LNCaP clone FGC (cell line): ENCODE results near the gene DOCK4.
"Not testable (repeated sequence)": the region's sequence is repeated elsewhere in the genome, so short reads cannot be mapped to it uniquely, and the experiment has no call there.

ENCODE experiments used
- DNase-seq: peaks from one replicate; pipeline ENCODE4 v3.0.0-alpha.2; 2011; ENCODE audit warnings: low read depth
- H3K4me3 ChIP-seq: 2 replicates; pipeline ENCODE4 v1.5.1; 2011; ENCODE audit warnings: mild to moderate bottlenecking, low read depth, low read length, control low read depth
- CTCF ChIP-seq: IDR thresholded peaks from 2 replicates; pipeline ENCODE4 v1.5.1; 2012; ENCODE audit warnings: mild to moderate bottlenecking; ENCODE audit not compliant: control insufficient read depth, insufficient read depth; ENCODE audit errors: extremely low read depth

Gene DOCK4

GRCh38 chr7:111931016-111931517 lies 275.1 kb downstream of the DOCK4 start:
- no peak for DNase-seq
- no peak for TF ChIP-seq CTCF
- H3K4me3 ChIP-seq: no peak overlapping the region

GRCh38 chr7:111929264-111929663 lies 276.9 kb downstream of the DOCK4 start:
- no peak overlapping the region for H3K4me3 ChIP-seq
- peak; percentile 11; the same call in 1 of the 2 replicates for TF ChIP-seq CTCF
- no peak for DNase-seq

- H3K4me3 ChIP-seq: no peak overlapping the region
- DNase-seq: no peak
- TF ChIP-seq CTCF: no peak
Observed at GRCh38 chr7:111927353-111928019, 278.7 kb downstream of the DOCK4 start.

GRCh38 chr7:111920329-111920728 lies 285.9 kb downstream of the DOCK4 start:
- no peak for DNase-seq
- H3K4me3 ChIP-seq: no peak overlapping the region
- TF ChIP-seq CTCF: no peak

- H3K4me3 ChIP-seq: no peak overlapping the region
- no peak for DNase-seq
Observed at GRCh38 chr7:111919631-111920179, 286.5 kb downstream of the DOCK4 start.

GRCh38 chr7:111919164-111919563 lies 287.0 kb downstream of the DOCK4 start:
- TF ChIP-seq CTCF: no peak
- H3K4me3 ChIP-seq: no peak overlapping the region
- DNase-seq: no peak

More at GRCh38 chr7:111919631-111920179, 286.5 kb downstream of the DOCK4 start:
- TF ChIP-seq CTCF: no peak

GRCh38 chr7:111918461-111918860 lies 287.7 kb downstream of the DOCK4 start:
- TF ChIP-seq CTCF: no peak

GRCh38 chr7:111917404-111917803 lies 288.8 kb downstream of the DOCK4 start:
- not testable (repeated sequence) for DNase-seq, H3K4me3 ChIP-seq

More at GRCh38 chr7:111918461-111918860, 287.7 kb downstream of the DOCK4 start:
- DNase-seq: no peak
- H3K4me3 ChIP-seq: no peak overlapping the region
